Stomach (tissue), 4 donors: Measurements from ENCODE around the gene SMIM30.

ENCODE experiments used
- CTCF ChIP-seq, 7 experiments: fragments of 450-650 bp in 4 of 7; fragments of 200-600 bp in 3 of 7; sonication (generic) in 3 of 7; IDR thresholded peaks; one replicate each; pipeline ENCODE4 v1.5.1; 2016 to 2019; ENCODE audit warnings: antibody characterized with exemption in 7 of 7, control low read depth in 2 of 7, mild to moderate bottlenecking in 1 of 7
- EP300 ChIP-seq: sonication (generic); formaldehyde crosslinking; IDR thresholded peaks from one replicate; pipeline ENCODE4 v1.6.1; 2017; ENCODE audit warnings: antibody characterized with exemption
- POLR2A ChIP-seq, 4 donors: fragments of 450-650 bp; IDR thresholded peaks; one replicate each; pipeline ENCODE4 v1.6.1; 2016; ENCODE audit warnings: antibody characterized with exemption in 4 of 4, control low read depth in 2 of 4, mild to moderate bottlenecking in 1 of 4, moderate library complexity in 1 of 4

- no peak for TF ChIP-seq EP300
- no peak for TF ChIP-seq POLR2A (IDR thresholded peaks at IDR 0.05)
- TF ChIP-seq CTCF (IDR thresholded peaks at IDR 0.05) = no peak
Measured at GRCh38 chr7:113137241-113137640, 18.9 kb upstream of the SMIM30 start.
